NCI-H2196 treated with DMSO at 0.1 percent for 48 hours (cell line): ENCODE results near the gene GMPPB.
"Not testable (repeated sequence)": the region's sequence is repeated elsewhere in the genome, so short reads cannot be mapped to it uniquely, and the experiment has no call there.

Source experiments
- DNase-seq: peaks from one replicate; lab custom pipeline; 2025; ENCODE audit not compliant: unreplicated experiment; lab: John Stamatoyannopoulos, UW

GMPPB gene

DNA sequence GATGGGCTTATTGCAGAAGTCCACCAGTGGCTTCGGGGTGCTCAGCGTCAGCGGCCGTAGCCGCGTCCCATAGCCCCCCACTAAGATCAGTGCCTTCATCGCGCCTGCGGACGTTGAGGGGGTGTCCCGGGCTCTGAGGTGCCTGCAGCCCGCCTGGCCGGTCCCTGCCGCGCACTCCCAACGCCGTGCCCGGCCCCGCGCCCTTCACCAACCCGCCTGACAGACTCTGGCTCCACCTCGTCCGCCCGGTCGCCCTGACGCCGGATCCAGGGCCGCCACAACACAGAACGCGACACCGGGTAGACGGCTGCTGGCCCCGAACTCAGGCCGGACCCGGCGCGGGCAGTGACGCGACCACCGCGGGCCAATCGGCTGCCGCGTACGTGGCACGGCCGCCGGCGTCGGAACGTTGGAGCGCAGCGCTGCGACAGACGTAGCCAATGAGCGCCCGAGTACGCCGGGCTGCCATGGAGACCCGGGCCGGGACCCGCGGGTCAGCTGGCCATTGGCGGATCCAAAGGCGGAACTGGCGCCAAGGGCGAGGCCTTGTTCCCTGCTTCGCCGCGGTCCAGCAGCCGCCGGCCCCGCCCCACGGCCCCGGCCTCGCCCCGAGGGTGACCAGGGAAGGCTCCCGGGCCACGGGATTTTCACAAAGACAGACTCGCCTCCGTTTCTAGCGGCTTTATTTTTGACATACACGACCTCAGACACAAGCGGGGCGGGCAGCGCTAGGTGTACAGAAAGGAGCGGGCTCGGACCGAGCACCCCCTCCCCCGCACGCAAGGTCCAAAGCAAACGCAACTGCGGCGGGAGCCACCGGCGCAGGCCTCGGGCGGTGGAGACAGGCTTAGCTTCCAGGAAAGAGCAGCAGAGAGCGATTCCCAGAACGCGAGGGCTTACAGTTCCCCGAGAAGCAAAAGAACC is at the start of gene GMPPB:
Gene GMPPB, minus strand, starts transcription at position 324 of the 924 bp plus-strand sequence. Its CDS starts 225 bp downstream, at position 99.
- DNase-seq: peak; percentile 80

DNA sequence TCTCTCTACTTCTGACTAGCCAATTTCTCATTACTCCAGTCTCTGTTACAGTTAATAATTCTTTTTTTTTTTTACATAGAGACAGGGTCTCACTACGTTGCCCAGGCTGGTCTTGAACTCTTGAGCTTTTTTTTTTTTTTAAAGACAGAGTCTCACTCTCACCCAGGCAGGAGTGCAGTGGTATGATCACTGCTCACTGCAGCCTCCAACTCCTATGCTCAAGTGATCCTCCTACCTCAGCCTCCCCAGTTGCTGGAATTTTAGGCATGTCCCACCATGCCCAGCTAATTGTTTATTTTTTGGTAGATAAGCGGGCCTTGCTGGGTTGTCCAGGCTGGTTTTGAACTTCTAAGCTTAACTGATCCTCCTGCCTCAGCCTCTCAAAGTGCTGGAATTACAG is 49.0 kb upstream of the GMPPB start:
- no peak for DNase-seq

DNA sequence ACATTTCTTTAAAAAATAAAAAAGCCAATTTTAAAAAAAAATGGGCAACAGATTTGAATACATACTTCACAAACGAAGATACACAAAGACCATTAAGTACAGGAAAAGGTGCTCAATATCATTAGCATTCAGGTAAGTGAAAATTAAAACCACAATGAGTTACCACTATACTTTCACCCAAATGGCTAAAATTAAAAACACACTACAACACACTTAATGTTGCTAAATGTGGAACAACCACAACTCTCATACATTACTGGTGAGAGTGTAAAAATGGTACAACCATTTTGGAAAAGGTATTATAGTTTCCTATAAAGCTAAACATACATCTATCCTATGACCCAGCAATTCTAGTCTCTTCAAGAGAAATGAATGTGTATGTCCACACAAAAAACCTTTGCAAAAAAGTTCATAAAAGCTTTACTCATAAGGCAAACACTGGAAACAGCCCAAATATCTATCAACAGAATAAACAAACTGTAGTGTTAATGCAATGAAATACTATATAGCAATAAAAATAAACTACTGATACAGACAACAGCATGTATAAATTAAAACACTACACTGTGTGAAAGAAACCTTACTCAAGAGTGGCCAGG is 47.7 kb upstream of the GMPPB start:
- no peak for DNase-seq

DNA sequence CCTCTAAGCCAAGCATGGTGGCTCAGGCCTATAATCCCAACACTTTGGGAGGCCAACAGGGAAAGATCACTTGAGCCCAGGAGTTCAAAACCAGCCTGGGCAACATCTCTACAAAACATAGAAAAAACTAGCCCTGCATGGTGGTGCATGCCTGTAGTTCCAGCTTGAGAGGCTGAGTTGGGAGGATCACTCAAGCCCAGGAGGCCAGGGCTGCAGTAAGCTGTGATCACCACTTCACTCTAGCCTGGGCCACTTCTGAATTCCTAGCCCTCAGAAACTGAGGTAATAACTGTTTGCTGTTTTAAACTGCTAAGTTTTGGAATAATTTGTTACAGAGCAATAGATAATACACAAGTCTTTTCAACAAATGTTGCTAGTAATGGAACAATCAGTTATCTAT is 46.2 kb upstream of the GMPPB start:
- DNase-seq: no peak

DNA sequence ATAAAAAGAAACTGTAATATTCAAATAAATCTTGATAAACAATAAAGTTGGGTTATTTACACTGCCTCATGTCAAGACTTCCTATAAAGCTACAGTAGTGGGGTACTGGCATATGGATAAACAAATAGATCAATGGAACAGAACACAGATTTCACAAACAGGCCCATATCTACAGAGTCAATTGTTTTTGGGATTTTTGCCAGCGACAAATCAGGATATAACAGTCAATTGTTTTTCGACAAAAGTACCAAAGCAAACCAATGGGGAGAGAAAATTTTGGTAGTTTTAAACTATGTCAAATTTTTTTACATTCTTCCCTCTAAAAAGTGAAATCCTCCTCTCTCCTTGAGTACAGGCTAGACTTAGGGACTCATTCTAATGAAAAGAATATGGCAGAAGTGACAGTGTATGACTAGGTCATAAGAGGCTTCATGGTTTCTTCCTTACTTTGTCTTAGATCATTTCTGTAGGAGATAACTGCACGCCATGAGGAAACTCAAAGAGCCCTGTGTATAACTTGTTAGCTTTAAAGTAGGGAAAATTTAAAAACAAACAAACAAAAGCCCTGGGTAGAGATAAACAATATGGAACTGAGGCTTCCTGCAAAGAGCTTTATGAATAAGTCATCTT is 45.6 kb upstream of the GMPPB start:
- no peak for DNase-seq

DNA sequence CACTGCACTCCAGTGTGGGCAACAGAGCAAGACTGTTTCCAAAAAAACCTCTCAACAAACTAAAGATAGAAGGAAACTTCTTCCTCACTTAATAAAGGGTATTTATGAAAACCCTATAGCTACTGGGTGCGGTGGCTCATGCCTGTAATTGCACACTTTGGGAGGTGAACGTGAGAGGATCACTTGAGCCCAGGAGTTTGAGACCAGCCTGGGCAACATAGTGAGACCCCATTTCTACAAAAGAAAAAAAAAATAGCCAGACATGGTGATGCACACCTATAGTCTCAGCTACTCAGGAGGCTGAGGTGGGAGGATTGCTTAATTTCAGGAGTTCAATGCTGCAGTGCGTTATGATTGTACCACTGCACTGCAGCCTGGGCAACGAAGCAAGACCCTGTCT is 40.2 kb upstream of the GMPPB start:
- no peak for DNase-seq

DNA sequence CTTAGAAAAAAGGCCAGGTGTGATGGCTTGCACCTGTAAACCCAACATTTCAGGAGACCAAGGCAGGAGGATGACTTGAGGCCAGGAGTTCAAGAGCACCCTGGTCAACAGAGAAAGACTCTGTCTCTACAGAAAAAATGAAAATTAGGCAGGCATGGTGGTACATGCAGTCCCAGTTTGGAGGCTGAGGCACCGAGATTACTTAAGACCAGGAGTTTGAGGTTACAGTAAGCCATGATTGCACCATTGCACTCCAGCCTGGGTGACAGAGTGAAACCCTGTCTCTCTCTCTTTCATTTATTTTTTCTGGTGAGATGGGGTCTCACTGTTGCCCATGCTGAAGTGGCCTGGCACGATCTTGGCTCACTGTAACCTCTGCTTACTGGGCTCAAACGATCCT is 37.9 kb upstream of the GMPPB start:
- DNase-seq: no peak

DNA sequence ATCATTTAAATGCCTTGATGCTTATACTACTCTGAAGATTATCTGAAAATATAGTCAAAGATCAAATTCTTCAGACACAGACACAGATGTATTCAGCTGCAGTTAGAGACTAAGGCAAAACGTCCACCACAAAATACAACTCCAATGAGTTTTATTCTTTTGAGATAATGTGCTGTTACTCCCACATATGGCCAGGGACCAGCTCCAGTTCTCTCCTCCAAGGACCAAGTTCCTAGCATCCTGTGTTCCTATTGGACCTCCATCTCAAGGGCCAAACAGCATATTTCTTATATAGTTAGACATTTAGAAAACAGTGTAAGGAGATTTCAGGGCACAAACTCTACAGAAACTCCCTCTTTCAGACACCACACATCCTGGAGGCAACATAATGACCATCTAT is 35.5 kb upstream of the GMPPB start:
- DNase-seq: no peak

DNA sequence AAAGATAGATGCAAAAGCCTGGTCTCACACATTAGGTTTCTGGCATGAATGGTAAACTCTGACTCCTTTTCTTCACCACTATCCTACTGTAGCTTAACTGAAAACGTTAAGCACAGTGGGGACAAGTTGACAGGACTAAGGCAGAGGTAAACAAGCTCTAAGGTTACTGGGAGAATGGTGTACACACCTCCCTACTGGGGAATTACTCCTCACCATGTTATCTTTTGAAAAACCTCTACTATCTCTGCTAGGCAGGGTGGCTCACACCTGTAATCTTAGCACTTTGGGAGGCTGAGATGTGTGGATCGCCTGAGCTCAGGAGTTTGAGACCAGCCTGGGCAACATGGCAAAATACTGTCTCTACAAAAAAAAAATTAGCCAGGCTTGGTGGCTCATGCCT is 33.4 kb upstream of the GMPPB start:
- DNase-seq: no peak

DNA sequence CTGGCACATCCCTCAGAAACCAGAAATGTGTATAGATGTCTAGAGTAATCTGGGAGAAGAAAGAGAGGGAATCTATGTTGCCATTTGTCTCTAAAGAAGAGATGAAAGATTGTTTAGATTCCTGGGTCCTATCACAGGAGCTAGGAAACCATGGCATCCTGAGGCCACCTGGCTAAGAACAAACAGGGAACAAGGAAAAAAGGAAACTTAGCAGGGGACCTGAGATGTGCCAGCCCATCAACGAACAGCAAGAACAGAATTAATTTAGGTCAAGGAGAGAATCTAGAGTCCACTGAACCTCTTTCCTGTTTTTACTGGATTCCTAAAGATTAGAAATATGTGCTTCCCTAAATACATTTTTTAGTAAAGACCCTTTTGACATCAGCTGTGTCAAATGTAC is 32.3 kb upstream of the GMPPB start:
- DNase-seq: no peak

DNA sequence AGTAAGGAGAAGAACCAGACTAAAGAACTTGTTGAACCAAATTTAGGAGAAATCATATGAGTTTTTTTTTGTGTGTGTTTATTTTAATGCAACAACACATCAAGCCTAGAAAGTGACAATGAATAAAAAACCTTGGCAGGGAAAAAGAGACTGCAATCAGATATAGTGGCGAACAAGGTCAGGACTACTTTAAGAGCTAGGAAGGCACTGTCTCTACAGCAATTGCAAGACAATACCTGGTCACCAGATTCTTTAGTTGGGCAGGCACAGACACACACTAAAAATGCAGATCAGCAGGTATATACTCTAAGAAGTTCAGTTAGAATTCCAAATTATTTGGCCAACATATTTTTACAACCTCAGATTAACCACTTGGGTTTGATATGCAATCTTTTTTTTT is 30.8 kb upstream of the GMPPB start:
- DNase-seq: no peak

DNA sequence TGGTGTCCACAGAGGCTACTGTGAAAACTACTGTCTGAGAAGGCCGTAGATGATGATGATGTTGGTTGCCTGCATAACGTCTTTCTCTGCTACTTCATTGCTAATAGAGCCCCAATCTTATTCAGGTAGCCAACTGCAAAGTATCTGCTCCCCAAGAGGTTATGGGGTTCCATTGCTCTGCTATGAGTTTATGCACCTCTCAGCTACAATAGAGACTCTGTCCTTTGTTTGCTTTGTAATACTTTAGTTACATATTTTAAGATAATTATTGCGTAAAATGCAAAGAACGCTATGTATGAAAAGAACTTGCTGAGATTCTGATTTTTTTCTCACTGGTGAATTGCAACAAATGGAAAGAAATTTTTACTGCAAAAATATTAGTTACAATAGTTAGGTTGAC is 27.8 kb upstream of the GMPPB start:
- no peak for DNase-seq

DNA sequence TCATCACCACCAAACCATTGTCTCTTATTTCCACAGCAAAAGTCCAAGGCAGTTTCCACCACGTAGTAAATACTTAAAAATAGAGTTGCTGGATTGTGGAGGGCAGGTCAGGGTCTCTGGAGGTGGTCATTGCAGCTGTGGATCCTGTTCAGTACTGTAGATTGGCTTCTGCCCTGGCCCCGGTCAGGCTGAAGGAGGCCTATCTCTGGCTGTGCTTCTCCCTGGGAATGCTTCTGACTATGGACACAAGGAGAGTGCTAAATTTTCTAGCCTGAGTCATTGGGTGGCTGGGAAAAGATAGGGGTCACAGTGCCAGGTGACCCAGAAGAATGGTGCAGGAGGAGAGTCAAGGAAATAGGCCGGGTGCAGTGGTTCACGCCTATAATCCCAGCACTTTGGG is 26.3 kb upstream of the GMPPB start:
- no peak for DNase-seq

DNA sequence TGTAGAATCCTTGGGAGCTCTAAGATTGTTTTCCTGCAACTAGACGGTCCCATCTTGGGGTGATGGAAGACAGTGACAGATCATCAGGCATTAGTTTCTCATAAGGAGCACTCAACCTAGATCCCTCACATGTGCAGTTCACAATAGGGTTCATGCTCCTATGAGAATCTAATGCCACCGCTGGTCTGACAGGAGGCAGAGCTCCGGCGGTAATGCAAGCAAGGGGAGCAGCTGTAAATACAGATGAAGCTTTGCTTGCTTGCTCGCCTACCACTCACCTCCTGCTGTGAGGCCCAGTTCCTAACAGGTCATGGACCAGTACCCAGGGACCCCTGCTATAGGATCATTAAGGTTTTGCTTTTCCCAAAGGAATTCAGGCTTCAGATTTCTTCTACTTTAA is 25.1 kb upstream of the GMPPB start:
- not testable (repeated sequence) for DNase-seq

DNA sequence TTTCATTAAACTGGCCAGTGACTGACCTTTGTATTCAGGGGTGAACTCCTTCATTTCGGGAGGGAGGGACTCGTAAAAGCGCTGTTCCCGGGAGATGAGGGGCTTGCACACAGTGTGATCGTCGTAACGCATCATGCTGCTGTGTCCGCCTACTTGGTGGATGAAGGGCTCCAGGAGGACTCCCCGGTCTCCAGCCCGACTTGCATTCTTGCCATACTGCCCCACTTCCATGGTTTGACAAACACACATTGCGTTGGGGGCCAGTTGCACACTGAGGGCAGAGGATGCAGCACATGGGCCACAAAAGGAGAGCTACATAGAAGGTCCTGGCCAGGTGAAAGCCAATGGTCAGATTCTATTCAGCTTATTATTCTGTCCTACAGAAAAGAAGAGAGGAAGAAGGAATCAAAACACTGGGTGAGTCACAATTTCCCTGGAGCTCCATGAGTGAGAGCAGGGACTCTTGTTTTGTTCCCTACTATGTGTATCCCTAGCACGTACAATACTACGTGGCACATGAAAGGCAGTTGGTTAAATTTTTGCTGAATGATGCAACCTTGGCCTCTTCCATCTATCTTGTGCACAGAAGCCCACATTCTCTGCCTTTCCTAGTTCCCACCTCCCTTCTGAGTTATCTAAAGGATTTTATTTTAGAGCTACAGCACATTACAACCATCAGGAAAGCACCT is 24.2 kb upstream of the GMPPB start:
- no peak for DNase-seq

DNA sequence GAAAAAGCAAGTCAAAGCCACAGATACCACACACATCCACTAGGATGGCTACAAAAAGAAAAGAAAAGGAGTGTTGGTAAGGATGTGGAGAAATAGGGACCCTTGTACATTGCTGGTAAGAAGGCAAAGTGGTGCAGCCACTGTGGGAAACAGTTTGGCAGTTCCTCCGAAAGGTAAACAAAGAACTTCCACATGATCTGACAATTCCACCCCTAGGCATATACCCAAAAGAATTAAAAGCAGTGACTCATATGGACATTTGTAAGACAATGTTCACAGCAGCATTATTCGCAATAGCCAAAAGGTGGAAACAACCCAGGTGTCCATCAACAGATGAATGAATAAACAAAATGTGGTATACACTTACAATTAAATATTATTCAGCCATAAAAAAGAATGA is 22.2 kb upstream of the GMPPB start:
- DNase-seq: no peak

DNA sequence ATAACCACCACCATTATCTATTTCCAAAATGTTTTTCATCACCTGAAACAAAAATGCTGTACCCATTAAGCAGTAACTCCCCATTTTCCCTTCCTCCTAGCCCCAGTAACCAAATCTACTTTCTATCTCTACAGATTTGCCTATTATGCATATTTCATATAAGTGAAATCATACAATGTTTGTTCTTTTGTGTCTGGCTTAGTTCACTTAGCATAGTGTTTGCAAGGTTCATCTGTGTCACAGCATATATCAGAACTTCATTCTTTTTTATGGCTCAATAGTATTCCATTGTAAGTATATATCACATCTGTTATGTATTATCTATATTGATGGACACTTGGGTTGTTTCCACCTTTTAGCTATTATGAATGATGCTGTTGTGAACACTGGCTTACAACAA is 16.7 kb upstream of the GMPPB start:
- no peak for DNase-seq

DNA sequence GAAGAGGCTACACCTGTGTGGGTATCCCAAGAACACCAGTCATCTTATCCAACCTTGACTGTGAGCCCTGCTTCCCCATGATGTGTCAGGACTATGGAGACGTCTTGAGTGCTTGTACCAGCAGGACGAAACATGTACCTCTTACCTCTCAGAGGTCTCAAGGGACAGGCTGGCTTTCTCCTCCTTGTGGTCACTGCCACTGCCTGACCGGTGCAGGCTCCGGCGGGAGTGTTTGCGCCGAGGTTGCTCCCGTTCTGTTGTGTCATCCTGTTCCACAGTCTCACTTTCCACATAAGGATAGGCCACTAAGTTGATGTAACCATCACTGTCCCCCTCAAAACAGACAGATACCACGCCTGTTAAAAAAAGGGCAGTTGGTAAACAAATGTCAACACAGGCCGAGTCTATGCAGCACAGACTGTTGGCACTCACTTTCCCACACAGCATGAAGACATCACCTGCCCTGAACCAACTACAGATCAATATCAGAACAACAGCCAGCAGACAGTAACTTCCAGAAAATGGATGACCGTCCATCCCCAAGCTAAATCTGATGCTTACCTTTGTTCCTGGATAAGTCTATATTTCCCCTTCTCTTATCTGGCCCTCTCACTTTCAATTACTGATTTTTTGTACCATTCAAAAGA is 14.4 kb upstream of the GMPPB start:
- DNase-seq: no peak

DNA sequence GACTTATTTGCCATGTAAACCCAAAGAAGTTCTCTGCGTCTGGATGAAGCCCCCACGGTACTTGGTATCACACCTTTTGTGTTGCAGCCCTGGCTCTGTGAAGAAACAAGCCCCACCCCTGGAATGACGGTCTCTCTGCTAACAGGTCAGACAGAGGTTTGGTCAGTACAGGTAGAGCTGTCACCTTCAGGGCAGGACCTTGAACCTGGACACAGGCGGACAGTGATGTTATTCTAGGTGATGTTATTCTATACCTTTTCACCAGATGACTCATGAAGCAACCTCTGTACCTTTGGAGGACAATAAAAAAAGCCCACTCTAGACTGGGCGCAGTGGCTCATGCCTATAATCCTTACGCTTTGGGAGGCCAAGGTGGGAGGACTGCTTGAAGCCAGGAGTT is 11.0 kb upstream of the GMPPB start:
- no peak for DNase-seq

DNA sequence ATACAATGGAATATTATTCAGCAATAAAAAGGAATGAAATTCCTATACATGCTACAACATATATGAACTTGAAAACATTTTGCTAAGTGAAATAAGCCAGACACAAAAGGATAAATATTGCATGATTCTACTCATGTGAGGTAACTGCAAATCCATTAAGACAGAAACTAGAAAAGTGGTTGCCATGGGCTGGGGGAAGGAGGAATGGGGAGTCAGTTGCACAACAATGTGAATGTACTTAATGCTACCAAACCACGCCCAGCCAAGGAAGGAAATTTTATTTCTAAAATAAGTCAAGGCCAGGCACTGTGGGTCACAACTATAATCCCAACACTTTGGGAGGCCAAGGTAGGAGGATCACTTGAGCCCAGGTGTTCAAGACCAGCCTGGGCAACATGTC is 9.8 kb upstream of the GMPPB start:
- DNase-seq: no peak

DNA sequence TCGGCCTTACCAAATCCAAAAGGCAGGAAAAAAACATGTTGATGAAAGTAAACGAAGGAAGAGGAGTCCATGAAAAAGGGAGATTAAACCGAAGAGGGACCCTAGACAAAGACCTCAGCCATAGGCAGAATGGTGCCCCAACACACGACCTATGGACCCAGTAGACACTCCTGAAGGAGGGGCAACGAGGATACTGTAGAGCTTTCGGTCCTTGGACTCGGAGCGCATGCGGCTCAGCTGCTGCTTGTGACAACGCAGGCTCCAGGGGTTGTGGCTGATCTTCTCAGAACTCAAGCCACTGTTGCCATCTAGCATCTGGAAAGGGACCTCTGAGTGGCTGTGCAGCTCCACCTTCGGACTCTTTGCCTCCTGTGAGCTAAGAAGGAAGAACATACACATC is 8.8 kb upstream of the GMPPB start:
- DNase-seq: no peak
